ENCODE measurements around the gene DLG2. TPM values are rescaled to one million over a fixed set of nuclear protein-coding genes. Genes with fewer than 3 reads are reported as not detected.

DLG2 gene
- total RNA-seq, 1 experiment from 2014 or later = not detected

- DNase-seq (ENCODE audit: low read depth, low spot score) = no peak
- in situ Hi-C loops (cut with HindIII; ENCODE audit: low pct_unique_long_range_greater_than_20kb, low sequenced_read_pairs) = no loop called here
Measured at GRCh38 chr11:83681031-83681781, 1945.9 kb downstream of the DLG2 start.

GRCh38 chr11:83680321-83680720 lies 1946.8 kb downstream of the DLG2 start:
- in situ Hi-C loops (cut with HindIII; ENCODE audit: low pct_unique_long_range_greater_than_20kb, low sequenced_read_pairs) = no loop called here
- DNase-seq (ENCODE audit: low read depth, low spot score) = no peak

- in situ Hi-C loops (cut with HindIII; ENCODE audit: low pct_unique_long_range_greater_than_20kb, low sequenced_read_pairs) = no loop called here
- DNase-seq (ENCODE audit: low read depth, low spot score) = no peak
Measured at GRCh38 chr11:83678831-83679584, 1948.1 kb downstream of the DLG2 start.

GRCh38 chr11:83677730-83678129 lies 1949.4 kb downstream of the DLG2 start:
- DNase-seq (ENCODE audit: low read depth, low spot score) = no peak
- in situ Hi-C loops (cut with HindIII; ENCODE audit: low pct_unique_long_range_greater_than_20kb, low sequenced_read_pairs) = no loop called here

- no peak for DNase-seq (ENCODE audit: low read depth, low spot score)
- in situ Hi-C loops (cut with HindIII; ENCODE audit: low pct_unique_long_range_greater_than_20kb, low sequenced_read_pairs) = no loop called here
Measured at GRCh38 chr11:83676056-83676601, 1951.0 kb downstream of the DLG2 start.

GRCh38 chr11:83674102-83674896 lies 1952.8 kb downstream of the DLG2 start:
- in situ Hi-C loops (cut with HindIII; ENCODE audit: low pct_unique_long_range_greater_than_20kb, low sequenced_read_pairs) = no loop called here

GRCh38 chr11:83671289-83671688 lies 1955.9 kb downstream of the DLG2 start:
- in situ Hi-C loops (cut with HindIII; ENCODE audit: low pct_unique_long_range_greater_than_20kb, low sequenced_read_pairs) = no loop called here
- no peak for DNase-seq (ENCODE audit: low read depth, low spot score)

More at GRCh38 chr11:83674102-83674896, 1952.8 kb downstream of the DLG2 start:
- no peak for DNase-seq (ENCODE audit: low read depth, low spot score)

GRCh38 chr11:83666149-83666548 lies 1961.0 kb downstream of the DLG2 start:
- no peak for DNase-seq (ENCODE audit: low read depth, low spot score)
- in situ Hi-C loops (cut with HindIII; ENCODE audit: low pct_unique_long_range_greater_than_20kb, low sequenced_read_pairs) = no loop called here

- DNase-seq (ENCODE audit: low read depth, low spot score) = no peak
- in situ Hi-C loops (cut with HindIII; ENCODE audit: low pct_unique_long_range_greater_than_20kb, low sequenced_read_pairs) = no loop called here
Measured at GRCh38 chr11:83663988-83664387, 1963.2 kb downstream of the DLG2 start.

- no peak for DNase-seq (ENCODE audit: low read depth, low spot score)
- in situ Hi-C loops (cut with HindIII; ENCODE audit: low pct_unique_long_range_greater_than_20kb, low sequenced_read_pairs) = no loop called here
Measured at GRCh38 chr11:83663446-83663845, 1963.7 kb downstream of the DLG2 start.

- no peak for DNase-seq (ENCODE audit: low read depth, low spot score)
- in situ Hi-C loops (cut with HindIII; ENCODE audit: low pct_unique_long_range_greater_than_20kb, low sequenced_read_pairs) = no loop called here
Measured at GRCh38 chr11:83662494-83662893, 1964.7 kb downstream of the DLG2 start.

GRCh38 chr11:83661491-83662350 lies 1965.4 kb downstream of the DLG2 start:
- in situ Hi-C loops (cut with HindIII; ENCODE audit: low pct_unique_long_range_greater_than_20kb, low sequenced_read_pairs) = no loop called here
- no peak for DNase-seq (ENCODE audit: low read depth, low spot score)

- DNase-seq (ENCODE audit: low read depth, low spot score) = no peak
- in situ Hi-C loops (cut with HindIII; ENCODE audit: low pct_unique_long_range_greater_than_20kb, low sequenced_read_pairs) = no loop called here
Measured at GRCh38 chr11:83659466-83659865, 1967.7 kb downstream of the DLG2 start.

GRCh38 chr11:83656796-83657330 lies 1970.3 kb downstream of the DLG2 start:
- in situ Hi-C loops (cut with HindIII; ENCODE audit: low pct_unique_long_range_greater_than_20kb, low sequenced_read_pairs) = no loop called here

GRCh38 chr11:83655976-83656375 lies 1971.2 kb downstream of the DLG2 start:
- in situ Hi-C loops (cut with HindIII; ENCODE audit: low pct_unique_long_range_greater_than_20kb, low sequenced_read_pairs) = no loop called here
- DNase-seq (ENCODE audit: low read depth, low spot score) = no peak

More at GRCh38 chr11:83656796-83657330, 1970.3 kb downstream of the DLG2 start:
- DNase-seq (ENCODE audit: low read depth, low spot score) = no peak

- in situ Hi-C loops (cut with HindIII; ENCODE audit: low pct_unique_long_range_greater_than_20kb, low sequenced_read_pairs) = no loop called here
- no peak for DNase-seq (ENCODE audit: low read depth, low spot score)
Measured at GRCh38 chr11:83649528-83649855, 1977.7 kb downstream of the DLG2 start.
